Central memory CD8-positive, alpha-beta T cell (primary cell): ENCODE results near the gene LPAR5.

ENCODE experiments used
- ATAC-seq: fragments of 150-1000 bp; cut with Tn5 transposase; replicated peaks from 2 replicates; pipeline ENCODE4 v1.10.0; 2022; ENCODE audit warnings: mild to moderate bottlenecking, moderate FRiP score, moderate number of reproducible peaks; ENCODE audit not compliant: poor library complexity, severe bottlenecking; ENCODE audit errors: extremely low read depth
- DNase-seq, 2 donors: peaks; one replicate each; pipeline ENCODE4 v3.0.0; 2021; ENCODE audit warnings: low spot score in 2 of 2
- H3K27ac Mint-ChIP-seq: one replicate; pipeline ENCODE4 v1.8.0; 2022; ENCODE audit warnings: low read depth, mild to moderate bottlenecking, moderate library complexity, mixed read lengths
- H3K27me3 Mint-ChIP-seq: one replicate; pipeline ENCODE4 v1.8.0; 2022; ENCODE audit warnings: mixed read lengths
- H3K36me3 Mint-ChIP-seq: one replicate; pipeline ENCODE4 v1.8.0; 2022; ENCODE audit warnings: mild to moderate bottlenecking, moderate library complexity, mixed read lengths; ENCODE audit not compliant: insufficient read depth
- H3K4me1 Mint-ChIP-seq: one replicate; pipeline ENCODE4 v1.8.0; 2022; ENCODE audit warnings: mixed read lengths
- H3K4me3 Mint-ChIP-seq: one replicate; pipeline ENCODE4 v1.8.0; 2022; ENCODE audit warnings: mild to moderate bottlenecking, moderate library complexity, mixed read lengths
- H3K9me3 Mint-ChIP-seq: one replicate; pipeline ENCODE4 v1.8.0; 2022; ENCODE audit warnings: mixed read lengths

Gene LPAR5

GRCh38 chr12:6647083-6647604 lies 11.4 kb upstream of the LPAR5 start, which contains the start of gene ACRBP:
TSS of gene ACRBP (minus strand) at chr12:6647432. CDS start at chr12:6647366, 66 bp downstream.
- no peaks in the 10 kb centered on the region for H3K27me3 Mint-ChIP-seq
- H3K27ac Mint-ChIP-seq: peak within 1 kb of the TSS; percentile 67
- peak within 1 kb of the TSS; percentile 66 for H3K4me3 Mint-ChIP-seq
- ATAC-seq (no peak), DNase-seq (no peak)
- peaks cover 27% of the 10 kb centered on the region for H3K36me3 Mint-ChIP-seq
- H3K4me1 Mint-ChIP-seq: peaks cover 18% of the 10 kb centered on the region
- H3K9me3 Mint-ChIP-seq: no peaks in the 10 kb centered on the region

- no peaks in the 10 kb centered on the region for H3K27me3 Mint-ChIP-seq
- no peaks in the 10 kb centered on the region for H3K9me3 Mint-ChIP-seq
- peaks cover 21% of the 10 kb centered on the region for H3K36me3 Mint-ChIP-seq
- H3K4me3 Mint-ChIP-seq: peak overlapping the region; percentile 66
- H3K4me1 Mint-ChIP-seq: peaks cover 18% of the 10 kb centered on the region
- H3K27ac Mint-ChIP-seq: peak overlapping the region; percentile 67
- no peak for DNase-seq
- ATAC-seq: no peak
These were observed 10.7 kb upstream of the LPAR5 start for GRCh38 chr12:6646276-6647082.

GRCh38 chr12:6644903-6645302 lies 9.1 kb upstream of the LPAR5 start:
- no peaks in the 10 kb centered on the region for H3K9me3 Mint-ChIP-seq
- peaks cover 18% of the 10 kb centered on the region for H3K4me1 Mint-ChIP-seq
- H3K36me3 Mint-ChIP-seq: peaks cover 8% of the 10 kb centered on the region
- H3K27me3 Mint-ChIP-seq: no peaks in the 10 kb centered on the region
- no peak overlapping the region for H3K4me3 Mint-ChIP-seq
- no peak overlapping the region for H3K27ac Mint-ChIP-seq
- no peak for DNase-seq
- no peak for ATAC-seq

- no peaks in the 10 kb centered on the region for H3K9me3 Mint-ChIP-seq
- H3K4me1 Mint-ChIP-seq: peaks cover 18% of the 10 kb centered on the region
- H3K27me3 Mint-ChIP-seq: no peaks in the 10 kb centered on the region
- peaks cover 8% of the 10 kb centered on the region for H3K36me3 Mint-ChIP-seq
- H3K27ac Mint-ChIP-seq: no peak overlapping the region
- DNase-seq (no peak), ATAC-seq (no peak)
- no peak overlapping the region for H3K4me3 Mint-ChIP-seq
These were observed 8.5 kb upstream of the LPAR5 start for GRCh38 chr12:6644257-6644596.

DNA sequence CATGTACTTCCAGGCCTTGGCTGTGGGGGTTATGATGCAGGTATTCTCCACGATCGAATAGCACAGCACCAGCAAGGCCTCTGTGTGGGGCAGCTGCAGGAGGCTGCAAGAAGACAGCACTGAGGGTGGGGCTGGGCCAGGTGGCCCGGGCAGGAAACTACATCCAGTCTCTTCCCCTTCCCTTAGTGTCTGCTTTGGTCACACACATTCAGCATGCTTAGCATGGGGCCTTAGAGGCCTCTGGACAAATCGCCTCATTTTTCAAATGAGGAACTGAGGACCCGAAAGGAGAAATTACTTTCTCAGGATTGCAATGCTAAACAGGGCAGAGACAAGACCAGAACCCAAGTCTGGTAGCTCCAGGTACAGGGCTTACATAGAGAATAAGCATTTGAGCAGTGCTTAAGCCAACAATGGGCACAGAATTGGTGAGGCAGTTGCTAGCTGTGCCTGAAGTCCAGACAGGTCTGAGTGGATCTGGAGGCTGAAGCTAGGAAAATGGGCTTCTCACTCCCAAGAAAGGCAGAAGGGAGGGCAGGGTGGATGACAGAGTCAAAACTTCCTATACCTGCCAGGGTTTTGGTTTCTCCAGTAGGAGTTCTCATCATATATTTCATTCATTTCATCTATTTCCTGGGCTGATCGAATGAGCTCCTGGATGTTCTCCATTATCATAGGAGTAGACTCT lies 8.0 kb upstream of the LPAR5 start:
- Mint-ChIP-seq H3K9me3 (no peaks in the 10 kb centered on the region), H3K36me3 (peaks cover 8% of the 10 kb centered on the region), H3K27ac (no peak overlapping the region), H3K4me3 (no peak overlapping the region), H3K27me3 (no peaks in the 10 kb centered on the region), H3K4me1 (peaks cover 18% of the 10 kb centered on the region)
- DNase-seq (no peak), ATAC-seq (peak; percentile 36)

- no peak overlapping the region for H3K27ac Mint-ChIP-seq
- no peak for ATAC-seq
- no peaks in the 10 kb centered on the region for H3K9me3 Mint-ChIP-seq
- no peaks in the 10 kb centered on the region for H3K27me3 Mint-ChIP-seq
- no peak overlapping the region for H3K4me3 Mint-ChIP-seq
- H3K36me3 Mint-ChIP-seq: peaks cover 3% of the 10 kb centered on the region
- DNase-seq: no peak
- H3K4me1 Mint-ChIP-seq: peaks cover 13% of the 10 kb centered on the region
These were observed 5.4 kb upstream of the LPAR5 start for GRCh38 chr12:6641131-6641530.

DNA sequence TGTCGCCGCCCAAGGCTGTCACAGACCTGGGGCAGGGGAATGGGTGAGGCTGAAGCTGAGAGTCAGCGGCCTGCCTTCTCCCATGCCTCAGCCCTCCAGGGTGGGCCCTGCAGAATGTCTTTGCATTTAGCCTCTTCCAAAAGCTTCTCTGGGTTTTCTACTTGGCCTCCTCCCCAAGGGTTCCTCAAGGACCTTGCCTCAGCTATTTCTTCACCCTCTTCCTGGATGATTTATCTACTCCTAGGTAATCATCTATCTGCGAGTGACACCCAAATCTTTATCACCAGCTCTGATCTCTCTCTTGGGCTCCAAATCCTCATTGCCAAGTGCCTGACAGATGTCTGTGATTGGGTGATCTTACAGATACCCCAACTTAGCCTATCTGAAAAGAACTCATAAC lies 4.7 kb upstream of the LPAR5 start:
- Mint-ChIP-seq H3K36me3 (peaks cover 6% of the 10 kb centered on the region), H3K27ac (no peak overlapping the region), H3K4me1 (peaks cover 18% of the 10 kb centered on the region), H3K27me3 (no peaks in the 10 kb centered on the region), H3K4me3 (no peak overlapping the region), H3K9me3 (no peaks in the 10 kb centered on the region)
- ATAC-seq (no peak), DNase-seq (no peak)

DNA sequence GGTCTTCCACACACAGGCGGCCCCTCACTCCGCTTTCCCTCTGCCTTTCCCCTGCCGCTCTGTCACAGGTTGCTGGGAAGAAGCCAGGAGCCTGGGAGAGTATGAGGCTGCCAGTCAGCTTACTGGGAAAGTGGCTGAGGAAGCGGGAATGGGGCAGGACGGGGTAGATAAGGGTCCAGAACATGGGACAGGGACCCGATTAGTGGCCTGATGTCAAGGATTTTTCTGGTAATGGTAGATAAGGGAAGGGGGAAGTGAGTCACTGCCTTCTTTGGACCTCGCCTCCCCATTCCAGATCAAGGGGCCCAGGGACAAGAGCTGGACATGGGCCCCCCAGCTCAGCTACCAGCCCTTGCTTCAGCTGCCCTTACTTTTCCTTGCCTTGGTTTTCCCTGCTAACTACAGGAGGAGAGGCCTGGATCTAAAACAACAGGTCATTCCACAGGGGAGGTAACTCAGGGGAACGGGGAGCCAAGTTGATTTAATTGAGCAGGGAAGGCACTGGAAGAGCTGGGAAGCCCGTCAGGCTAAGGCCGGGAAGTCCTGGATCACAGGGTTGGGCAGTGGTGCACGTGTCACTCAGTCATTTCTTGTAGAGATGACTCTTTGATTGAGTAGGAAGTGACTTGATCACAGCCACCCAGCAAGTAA lies 3.5 kb upstream of the LPAR5 start:
- Mint-ChIP-seq H3K4me1 (peaks cover 18% of the 10 kb centered on the region), H3K4me3 (no peak overlapping the region)
- DNase-seq: no peak

GRCh38 chr12:6638305-6638704 lies 2.5 kb upstream of the LPAR5 start:
- no peak overlapping the region for H3K4me3 Mint-ChIP-seq
- no peaks in the 10 kb centered on the region for H3K9me3 Mint-ChIP-seq
- ATAC-seq: no peak
- DNase-seq: no peak
- no peak overlapping the region for H3K27ac Mint-ChIP-seq
- no peaks in the 10 kb centered on the region for H3K27me3 Mint-ChIP-seq
- H3K4me1 Mint-ChIP-seq: peaks cover 18% of the 10 kb centered on the region
- peaks cover 8% of the 10 kb centered on the region for H3K36me3 Mint-ChIP-seq

More for the DNA sequence above, 3.5 kb upstream of the LPAR5 start:
- Mint-ChIP-seq H3K27ac (no peak overlapping the region), H3K9me3 (no peaks in the 10 kb centered on the region), H3K36me3 (peaks cover 9% of the 10 kb centered on the region), H3K27me3 (no peaks in the 10 kb centered on the region)
- ATAC-seq: no peak

DNA sequence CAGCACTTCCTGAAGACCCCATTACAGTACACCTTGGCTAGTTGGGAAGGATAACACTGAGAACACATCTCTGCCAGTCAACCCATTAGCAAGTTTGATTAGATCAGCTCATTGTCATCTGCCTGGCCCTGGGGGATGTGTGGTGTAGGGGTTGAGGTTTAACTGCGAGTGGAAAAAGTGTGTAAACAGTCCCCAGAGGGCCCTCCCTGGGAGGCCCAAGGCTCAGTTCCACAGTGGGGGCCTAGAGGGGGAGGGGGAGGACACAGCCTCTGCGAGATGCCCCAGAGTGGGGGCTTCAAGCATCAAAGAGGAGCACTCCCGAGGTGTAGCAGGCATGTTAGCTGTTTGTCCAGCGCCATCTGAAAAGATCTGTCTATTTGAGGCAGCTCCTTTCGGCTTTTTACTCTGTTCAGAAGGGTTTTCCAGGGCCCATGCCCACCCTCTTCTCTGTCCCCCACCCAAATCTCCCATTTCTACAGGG lies 344 bp downstream of the LPAR5 start:
- peaks cover 9% of the 10 kb centered on the region for H3K36me3 Mint-ChIP-seq
- H3K9me3 Mint-ChIP-seq: no peaks in the 10 kb centered on the region
- H3K27me3 Mint-ChIP-seq: no peaks in the 10 kb centered on the region
- peak overlapping the region; percentile 89 for H3K27ac Mint-ChIP-seq
- ATAC-seq (peak; percentile 26), DNase-seq (peak in 1 of 2 donors; percentile 21)
- peaks cover 43% of the 10 kb centered on the region for H3K4me1 Mint-ChIP-seq
- peak overlapping the region; percentile 76 for H3K4me3 Mint-ChIP-seq

DNA sequence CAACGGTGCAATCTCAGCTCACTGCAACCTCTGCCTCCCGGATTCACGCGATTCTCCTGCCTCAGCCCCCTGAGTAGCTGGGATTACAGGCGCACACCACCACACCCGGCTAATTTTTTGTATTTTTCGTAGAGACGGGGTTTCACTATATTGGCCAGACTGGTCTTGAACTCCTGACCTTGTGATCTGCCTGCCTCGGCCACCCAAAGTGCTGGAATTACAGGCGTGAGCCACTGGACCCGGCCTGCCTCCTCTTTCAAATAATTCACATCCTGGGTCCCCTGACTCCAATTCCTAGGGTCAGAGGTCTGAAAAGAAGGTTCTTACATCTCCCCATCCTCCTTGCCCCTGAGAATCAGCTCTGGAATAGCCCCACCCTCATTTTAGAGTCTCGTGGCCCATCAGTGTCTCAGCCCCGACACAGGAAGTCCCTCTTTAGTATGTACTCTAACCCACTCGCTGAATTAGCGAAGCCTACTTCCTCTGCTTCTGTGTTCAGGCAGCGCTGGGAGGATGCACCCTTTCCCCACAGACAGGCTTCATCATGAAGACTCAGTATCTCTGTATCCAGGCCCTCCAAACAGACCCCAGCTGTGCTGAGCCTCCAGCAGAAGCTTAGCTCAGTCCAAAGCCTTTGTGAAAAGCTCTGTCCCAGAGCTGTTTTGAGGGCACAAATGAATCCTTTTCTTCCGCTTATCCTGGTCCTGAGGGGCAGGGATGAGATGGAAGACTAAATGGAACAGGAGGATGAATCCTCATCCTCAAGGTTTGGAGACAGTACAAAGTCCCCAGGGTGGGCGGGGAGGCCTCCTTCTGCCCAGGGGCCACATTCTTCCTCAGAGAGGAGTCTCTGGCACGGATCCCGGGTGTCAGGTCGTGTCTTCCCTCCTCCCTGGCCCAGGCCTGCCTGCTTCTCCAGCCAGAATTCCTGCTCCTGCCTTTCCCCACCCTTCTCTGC lies 3.5 kb downstream of the LPAR5 start:
- Mint-ChIP-seq H3K36me3 (peaks cover 12% of the 10 kb centered on the region), H3K27ac (peak overlapping the region; percentile 91), H3K4me1 (peaks cover 55% of the 10 kb centered on the region), H3K4me3 (peak overlapping the region; percentile 79), H3K27me3 (no peaks in the 10 kb centered on the region), H3K9me3 (no peaks in the 10 kb centered on the region)
- DNase-seq: peak in 1 of 2 donors; percentile 41
- ATAC-seq: peak; percentile 74
